HG03135 (cell line): Measurements from ENCODE around the gene ACACA.

ENCODE experiments used
- ATAC-seq: cut with Tn5 transposase; IDR thresholded peaks from one replicate; pipeline ENCODE4 v1.9.1; 2021; ENCODE audit warnings: mild to moderate bottlenecking, moderate library complexity; ENCODE audit not compliant: unreplicated experiment

The ACACA gene

DNA sequence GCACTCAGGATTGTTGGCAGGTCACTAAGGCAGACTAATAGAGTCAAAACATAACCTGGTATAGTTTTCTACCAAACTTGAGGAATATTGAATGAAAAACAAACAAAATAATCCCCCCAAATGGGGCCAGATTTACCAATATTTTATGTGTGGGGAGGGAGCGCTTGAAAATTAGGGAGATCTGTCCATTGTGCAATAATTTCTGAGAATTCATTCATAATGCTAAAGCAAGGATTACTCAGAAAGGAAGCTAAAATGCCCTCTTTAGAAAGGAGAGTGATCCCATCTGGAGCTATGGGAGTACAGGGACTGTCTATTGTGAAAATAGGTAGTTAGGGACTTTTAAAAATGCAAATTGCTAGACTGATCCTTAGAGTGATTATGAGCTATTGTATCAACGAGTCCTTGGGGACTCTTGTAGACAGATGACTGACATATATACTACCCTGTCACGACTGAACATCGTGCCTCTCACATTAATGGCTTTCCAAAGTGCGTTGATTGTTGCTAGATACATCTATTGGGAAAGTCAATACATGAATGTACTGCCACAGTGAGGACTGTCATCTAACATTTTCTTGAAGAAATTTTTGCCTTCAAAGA lies 264.2 kb downstream of the ACACA start:
- no peak for ATAC-seq

DNA sequence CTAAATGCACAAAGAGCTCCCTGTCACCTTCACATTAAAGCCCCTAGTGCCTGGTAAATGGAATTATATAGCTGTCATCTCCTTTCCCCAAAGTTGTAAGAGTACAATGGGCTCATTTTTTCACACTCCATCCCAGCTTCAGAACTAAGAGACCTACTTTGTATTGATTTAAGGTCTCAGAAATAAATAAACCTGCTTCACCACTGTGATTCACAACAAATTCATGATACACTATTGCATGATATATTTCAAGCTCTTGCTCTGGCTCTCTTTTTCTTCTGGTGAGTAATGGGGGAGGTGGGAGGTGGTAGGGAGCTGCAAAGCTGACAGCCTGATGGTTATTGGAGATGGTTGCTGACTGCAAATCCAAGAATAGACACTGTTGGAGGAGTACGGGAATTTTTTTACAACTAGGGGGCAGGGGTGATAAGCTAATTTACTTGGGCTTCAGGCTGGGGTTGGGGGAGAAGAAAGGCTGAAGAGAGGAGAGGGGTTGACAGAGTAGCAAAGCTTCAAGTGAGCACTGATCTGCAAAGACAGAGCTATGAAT lies 268.0 kb downstream of the ACACA start:
- no peak for ATAC-seq

GRCh38 chr17:37137906-37138514 lies 268.6 kb downstream of the ACACA start:
- ATAC-seq: no peak

DNA sequence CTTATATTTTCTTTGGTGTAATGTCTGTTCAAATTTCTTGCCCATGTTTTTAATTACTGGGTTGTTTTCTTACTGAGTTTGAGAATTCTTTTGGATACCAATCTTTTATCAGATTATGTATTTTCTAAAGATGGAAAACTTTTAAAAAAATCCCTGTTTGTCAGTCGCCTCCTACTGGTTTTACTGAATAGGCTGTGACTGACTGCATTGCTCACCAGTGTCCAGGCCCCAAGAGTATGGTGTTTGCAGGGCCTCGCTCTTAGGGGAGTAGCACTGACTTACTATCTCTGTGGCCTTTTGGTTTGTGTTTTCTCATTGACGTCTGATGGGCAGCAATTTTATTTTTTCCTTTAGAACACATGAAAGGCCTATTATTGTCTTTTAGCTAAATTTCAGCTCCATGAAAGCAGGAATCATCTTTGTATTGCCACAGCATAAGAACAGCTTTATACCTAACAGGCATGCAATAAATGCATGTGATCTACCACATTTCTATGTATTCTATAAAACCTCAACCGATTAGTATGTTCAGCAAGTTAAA lies 269.5 kb downstream of the ACACA start:
- no peak for ATAC-seq

- no peak for ATAC-seq
Observed at GRCh38 chr17:37135576-37135975, 271.1 kb downstream of the ACACA start.

DNA sequence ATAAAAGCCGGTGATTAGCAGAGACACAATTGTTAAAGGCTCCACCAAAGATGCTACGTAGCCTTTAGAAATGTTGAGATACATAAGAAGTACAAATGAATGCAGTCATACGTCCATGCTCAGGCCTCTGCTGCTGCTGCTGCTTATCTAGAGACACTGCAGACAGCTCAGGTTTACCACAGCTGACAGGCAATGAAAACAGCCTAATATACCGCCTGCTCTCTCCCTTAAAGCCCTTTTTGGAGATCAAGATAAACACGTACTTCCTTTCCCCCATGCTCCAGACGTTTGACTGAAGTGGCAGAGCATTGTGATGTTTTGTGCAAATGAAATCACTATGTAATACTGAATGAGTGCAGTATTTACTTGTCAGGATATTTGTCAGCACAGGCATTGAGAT lies 272.6 kb downstream of the ACACA start:
- no peak for ATAC-seq

DNA sequence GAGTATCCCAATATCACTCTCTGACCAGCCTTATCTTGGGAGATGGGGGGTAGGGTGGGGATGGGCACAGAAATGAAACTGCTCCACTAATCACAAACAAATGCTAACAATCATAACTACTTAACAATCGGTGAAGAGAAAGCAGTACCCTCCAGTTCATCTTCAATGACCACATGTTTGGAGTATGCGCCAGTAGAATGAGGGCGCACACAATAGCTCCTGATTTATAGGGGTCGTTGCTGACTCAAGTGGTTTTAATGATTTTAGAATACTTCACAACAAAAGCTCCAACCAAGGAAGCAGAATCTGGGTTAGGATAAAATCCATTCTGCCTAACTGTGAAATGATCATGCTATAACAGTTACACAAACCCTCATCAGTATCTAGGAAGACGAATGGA lies 273.5 kb downstream of the ACACA start:
- no peak for ATAC-seq

- ATAC-seq: no peak
Observed at GRCh38 chr17:37131669-37132611, 274.7 kb downstream of the ACACA start.

DNA sequence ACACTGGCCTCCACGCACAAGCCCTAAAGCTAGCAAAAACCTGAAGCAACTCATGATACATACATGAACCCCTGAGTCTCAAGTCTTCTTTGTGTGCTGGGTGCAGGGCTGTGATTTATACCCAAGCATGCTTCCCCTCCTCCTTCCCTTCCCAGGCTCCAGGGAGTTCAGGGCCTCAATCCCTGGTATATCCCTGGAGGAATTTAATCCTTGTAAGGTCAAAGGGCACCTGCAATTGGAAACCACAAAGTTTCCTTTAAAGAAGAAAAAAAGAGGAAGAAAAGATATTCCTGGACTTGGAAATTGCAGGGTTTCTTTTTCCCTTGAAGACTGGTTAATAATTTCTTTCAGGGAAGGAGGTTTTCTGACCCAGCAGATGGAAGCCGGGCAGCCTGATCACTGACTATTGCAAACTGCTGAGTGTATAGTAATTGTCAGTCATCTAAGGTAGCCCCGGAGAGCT lies 275.6 kb downstream of the ACACA start:
- ATAC-seq: no peak

- no peak for ATAC-seq
Observed at GRCh38 chr17:37124821-37125173, 281.8 kb downstream of the ACACA start.

GRCh38 chr17:37123941-37124820 lies 282.5 kb downstream of the ACACA start:
- ATAC-seq: no peak

GRCh38 chr17:37123386-37123785 lies 283.2 kb downstream of the ACACA start:
- no peak for ATAC-seq

DNA sequence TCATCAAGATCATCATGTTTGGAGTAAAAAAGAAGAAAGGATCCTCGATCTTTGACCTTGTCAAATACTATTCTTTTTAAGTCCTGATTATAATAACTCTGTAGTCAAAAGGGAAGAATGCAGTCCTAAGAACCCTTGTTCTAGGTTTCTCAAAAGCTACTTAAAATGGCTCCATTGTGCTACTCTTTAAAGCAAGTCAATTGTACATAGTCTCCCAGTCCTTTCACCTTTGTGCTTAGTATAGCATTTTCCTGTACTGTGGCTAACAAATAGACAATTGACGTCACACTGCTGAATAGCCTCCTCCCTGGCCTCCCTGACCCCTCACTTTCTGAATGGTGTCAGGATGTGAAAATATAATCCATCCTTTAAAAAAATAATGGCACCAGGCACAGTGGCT lies 285.0 kb downstream of the ACACA start:
- no peak for ATAC-seq

DNA sequence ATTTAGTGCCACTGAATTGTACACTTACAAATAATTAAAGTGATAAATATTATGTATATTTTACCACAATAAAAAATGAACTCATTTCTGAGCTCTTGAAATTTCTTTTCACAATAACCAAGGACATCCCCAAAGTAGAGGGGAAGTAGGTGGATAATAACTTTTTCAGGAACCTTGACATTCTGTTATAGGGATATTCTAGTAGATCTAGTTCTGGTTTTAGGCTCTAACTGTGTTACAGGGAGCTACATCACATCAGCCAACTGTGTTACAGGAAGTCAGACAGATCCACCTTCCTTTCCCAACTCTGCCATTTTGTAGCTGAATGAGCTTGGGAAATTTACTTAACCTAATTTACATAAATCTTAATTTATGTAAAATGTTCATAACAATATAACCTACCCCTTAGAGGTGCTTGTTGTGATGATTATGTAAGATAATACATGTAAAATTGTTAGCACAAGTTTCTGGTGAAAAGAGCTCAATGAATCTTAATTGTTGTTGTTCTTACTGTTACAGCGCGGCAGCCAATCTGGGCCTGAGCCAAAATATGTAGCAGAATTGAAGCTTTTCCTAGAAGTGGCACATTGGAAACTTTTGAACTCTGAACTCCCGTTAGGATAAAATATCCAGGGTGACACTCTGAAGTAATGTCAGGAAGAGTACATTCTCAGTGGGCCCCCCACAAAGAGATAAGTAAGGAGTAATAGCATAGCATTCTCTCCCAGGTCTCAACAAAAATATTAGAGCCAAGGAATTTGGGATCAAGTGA lies 288.1 kb downstream of the ACACA start:
- ATAC-seq: no peak

DNA sequence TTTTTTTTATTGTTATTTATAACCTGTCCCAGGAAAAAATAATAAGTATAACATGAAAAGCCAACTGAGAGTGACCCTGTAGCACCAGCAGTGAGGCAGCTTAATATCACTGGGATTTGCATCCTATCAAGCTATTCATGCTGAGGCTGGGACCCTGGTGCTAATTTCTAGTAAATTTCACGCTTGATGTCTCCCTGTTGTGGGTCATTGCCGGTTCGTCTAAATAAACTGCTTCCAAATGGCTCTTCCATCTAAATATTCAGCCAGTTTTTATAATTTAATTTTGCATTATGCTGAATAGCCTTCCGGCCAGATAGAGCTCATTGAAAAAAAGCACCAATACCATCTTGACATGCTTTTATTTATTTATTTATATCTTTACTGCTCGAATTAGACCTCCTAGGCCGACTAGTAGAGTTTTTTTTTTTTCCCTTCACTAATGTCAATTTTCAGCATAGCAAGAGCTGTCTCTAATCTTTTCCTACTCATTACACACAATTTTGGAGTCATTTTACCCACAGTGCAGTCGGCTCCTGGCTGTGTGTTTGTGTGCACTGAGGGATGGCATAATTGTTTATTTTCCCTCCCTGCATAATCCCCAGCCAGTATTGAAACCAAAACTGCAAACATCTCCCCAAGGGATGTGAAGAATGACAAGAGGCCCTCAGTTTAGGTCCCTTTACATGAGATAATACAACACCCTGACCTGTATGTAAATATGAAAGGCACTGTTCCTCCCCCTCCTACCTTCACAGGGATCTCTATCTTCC lies 289.1 kb downstream of the ACACA start:
- no peak for ATAC-seq

- ATAC-seq: no peak
Observed at GRCh38 chr17:37116671-37117185, 289.9 kb downstream of the ACACA start.

DNA sequence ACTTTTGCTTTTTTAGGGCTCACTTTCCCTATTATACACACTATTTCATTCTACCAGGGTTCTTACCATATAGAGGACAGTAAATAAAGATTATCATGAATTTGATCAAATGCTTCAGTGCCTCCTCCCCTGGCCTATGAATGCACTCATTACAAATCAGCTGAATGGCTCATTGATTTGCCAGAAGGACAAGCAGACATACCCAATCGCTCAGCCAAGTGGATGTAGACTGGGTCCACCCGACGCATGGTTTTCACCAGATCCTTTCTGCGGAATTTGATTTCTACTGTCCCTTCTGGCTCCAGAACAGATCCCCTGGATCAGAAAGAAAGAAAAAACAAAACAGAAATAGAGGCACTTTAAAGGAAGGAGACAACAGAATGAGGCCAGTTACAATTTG lies 295.3 kb downstream of the ACACA start:
- no peak for ATAC-seq

DNA sequence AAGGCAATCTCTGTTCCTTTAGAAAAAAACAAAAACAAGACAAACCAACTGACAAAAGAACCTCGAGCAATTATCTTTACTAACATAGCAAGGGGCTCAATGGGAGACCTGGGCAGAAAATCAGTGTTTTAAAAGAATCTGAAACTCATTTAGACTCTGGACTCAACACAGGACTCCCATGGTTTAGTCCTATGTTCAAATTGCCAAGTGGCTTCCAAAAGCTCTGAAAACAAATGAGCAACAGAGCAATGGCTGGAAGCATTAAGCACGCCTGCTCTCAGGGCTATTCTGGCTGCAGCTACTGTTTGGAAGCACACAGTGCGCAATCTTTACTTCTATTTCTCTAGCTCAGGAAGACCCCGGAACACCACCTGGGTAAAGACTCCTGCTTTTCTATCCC lies 295.9 kb downstream of the ACACA start:
- ATAC-seq: no peak
